GM23248 (cell line): ENCODE results near the gene KCP.

Experiments
- EZH2 ChIP-seq: fragments of 200-600 bp; sonication (generic); IDR thresholded peaks from 2 replicates; pipeline ENCODE4 v1.6.1; 2018; ENCODE audit warnings: antibody characterized with exemption, mild to moderate bottlenecking; ENCODE audit not compliant: insufficient read depth, poor library complexity, severe bottlenecking
- EZH2phosphoT487 ChIP-seq: fragments of 200-600 bp; sonication (generic); IDR thresholded peaks from 2 replicates; pipeline ENCODE4 v1.6.1; 2018; ENCODE audit warnings: antibody characterized with exemption, moderate library complexity, mild to moderate bottlenecking, low read depth; ENCODE audit not compliant: insufficient read depth

GRCh38 chr7:128913870-128914565, 3.5 kb upstream of the KCP start:
- no peak for TF ChIP-seq EZH2
- TF ChIP-seq EZH2phosphoT487 = no peak
